Muscle layer of colon (tissue), 2 donors: ENCODE measurements around the gene CACNA1H.
A peak's percentile ranks its signal among the peaks of the same experiment; 100 is the strongest.

Source experiments
- H3K27ac ChIP-seq: one replicate; pipeline ENCODE4 v1.7.0; 2013; ENCODE audit warnings: low read depth, mild to moderate bottlenecking, low read length, moderate library complexity
- H3K27me3 ChIP-seq, 2 donors: one replicate each; pipeline ENCODE4 v1.7.0; 2013; ENCODE audit warnings: low read length in 2 of 2, mild to moderate bottlenecking in 2 of 2; ENCODE audit not compliant: insufficient read depth in 2 of 2, control insufficient read depth in 1 of 2
- H3K36me3 ChIP-seq: one replicate; pipeline ENCODE4 v1.7.0; 2013; ENCODE audit warnings: mild to moderate bottlenecking, low read length; ENCODE audit not compliant: insufficient read depth
- H3K4me1 ChIP-seq: one replicate; pipeline ENCODE4 v1.7.0; 2013; ENCODE audit warnings: mild to moderate bottlenecking, low read length; ENCODE audit not compliant: insufficient read depth
- H3K4me3 ChIP-seq, 2 donors: one replicate each; pipeline ENCODE4 v1.7.0; 2013; ENCODE audit warnings: low read length in 2 of 2, low read depth in 1 of 2, mild to moderate bottlenecking in 1 of 2, moderate library complexity in 1 of 2
- H3K9ac ChIP-seq: one replicate; pipeline ENCODE4 v1.7.0; 2013; ENCODE audit warnings: low read length
- H3K9me3 ChIP-seq: one replicate; pipeline ENCODE4 v1.7.0; 2013; ENCODE audit warnings: mild to moderate bottlenecking, low read length
- donor health status: abdominal sarcoma.
- donor health status: Adenocarcinoma of cecum.

CACNA1H gene

GRCh38 chr16:1144476-1145382 is 8.2 kb upstream of the CACNA1H start:
- no peaks in the 10 kb centered on the region for H3K4me1 ChIP-seq
- H3K27me3 ChIP-seq: no peaks in the 10 kb centered on the region
- no peaks in the 10 kb centered on the region for H3K36me3 ChIP-seq
- no peak overlapping the region for H3K4me3 ChIP-seq
- no peak overlapping the region for H3K9ac ChIP-seq
- no peaks in the 10 kb centered on the region for H3K9me3 ChIP-seq
- H3K27ac ChIP-seq: no peak overlapping the region

- Histone ChIP-seq H3K9ac (no peak overlapping the region), H3K4me1 (no peaks in the 10 kb centered on the region), H3K27ac (no peak overlapping the region), H3K4me3 (no peak overlapping the region), H3K27me3 (no peaks in the 10 kb centered on the region), H3K9me3 (no peaks in the 10 kb centered on the region), H3K36me3 (no peaks in the 10 kb centered on the region)
Measured at GRCh38 chr16:1145383-1146100, 7.4 kb upstream of the CACNA1H start.

GRCh38 chr16:1146409-1146808 is 6.5 kb upstream of the CACNA1H start:
- Histone ChIP-seq H3K9ac (no peak overlapping the region), H3K4me3 (no peak overlapping the region), H3K27ac (no peak overlapping the region), H3K36me3 (no peaks in the 10 kb centered on the region), H3K9me3 (no peaks in the 10 kb centered on the region), H3K4me1 (peaks cover 4% of the 10 kb centered on the region), H3K27me3 (no peaks in the 10 kb centered on the region)

GRCh38 chr16:1147027-1147426 is 5.9 kb upstream of the CACNA1H start:
- H3K4me3 ChIP-seq: no peak overlapping the region
- no peaks in the 10 kb centered on the region for H3K9me3 ChIP-seq
- no peaks in the 10 kb centered on the region for H3K27me3 ChIP-seq
- no peak overlapping the region for H3K9ac ChIP-seq
- H3K27ac ChIP-seq: no peak overlapping the region
- peaks cover 4% of the 10 kb centered on the region for H3K4me1 ChIP-seq
- H3K36me3 ChIP-seq: no peaks in the 10 kb centered on the region

GRCh38 chr16:1149101-1149636 is 3.7 kb upstream of the CACNA1H start:
- Histone ChIP-seq H3K27ac (no peak overlapping the region), H3K4me3 (no peak overlapping the region), H3K9me3 (no peaks in the 10 kb centered on the region), H3K36me3 (no peaks in the 10 kb centered on the region), H3K9ac (no peak overlapping the region), H3K4me1 (peaks cover 4% of the 10 kb centered on the region), H3K27me3 (peaks cover 0 to under 1% of the 10 kb centered on the region in 2 donors)

GRCh38 chr16:1150511-1150982 is 2.4 kb upstream of the CACNA1H start:
- H3K27me3 ChIP-seq: peaks cover 0 to 15% of the 10 kb centered on the region in 2 donors

GRCh38 chr16:1151424-1152122 is 1.3 kb upstream of the CACNA1H start:
- no peaks in the 10 kb centered on the region for H3K36me3 ChIP-seq
- H3K27me3 ChIP-seq: peaks cover 0 to 20% of the 10 kb centered on the region in 2 donors
- H3K9ac ChIP-seq: no peak overlapping the region
- H3K4me1 ChIP-seq: peaks cover 15% of the 10 kb centered on the region
- H3K9me3 ChIP-seq: no peaks in the 10 kb centered on the region
- peak overlapping the region; percentile 60 for H3K27ac ChIP-seq
- H3K4me3 ChIP-seq: no peak overlapping the region

More at GRCh38 chr16:1150511-1150982, 2.4 kb upstream of the CACNA1H start:
- H3K4me1 ChIP-seq: peaks cover 9% of the 10 kb centered on the region
- no peaks in the 10 kb centered on the region for H3K9me3 ChIP-seq
- no peak overlapping the region for H3K9ac ChIP-seq
- no peaks in the 10 kb centered on the region for H3K36me3 ChIP-seq
- peak overlapping the region; percentile 61 for H3K27ac ChIP-seq
- H3K4me3 ChIP-seq: no peak overlapping the region

- Histone ChIP-seq H3K27ac (peak overlapping the region; percentile 60), H3K4me3 (peak overlapping the region in 1 of 2 donors; percentile 13), H3K4me1 (peaks cover 20% of the 10 kb centered on the region), H3K9ac (no peak overlapping the region), H3K27me3 (peaks cover 0 to 24% of the 10 kb centered on the region in 2 donors), H3K36me3 (no peaks in the 10 kb centered on the region), H3K9me3 (no peaks in the 10 kb centered on the region)
Measured at GRCh38 chr16:1152123-1152638, 725 bp upstream of the CACNA1H start.

- Histone ChIP-seq H3K27me3 (peaks cover 0 to 24% of the 10 kb centered on the region in 2 donors), H3K9ac (no peak overlapping the region), H3K27ac (peak overlapping the region; percentile 83), H3K4me3 (peak overlapping the region; percentile 55 to 63), H3K9me3 (no peaks in the 10 kb centered on the region), H3K4me1 (peaks cover 29% of the 10 kb centered on the region), H3K36me3 (no peaks in the 10 kb centered on the region)
Measured at GRCh38 chr16:1153480-1154160, 714 bp downstream of the CACNA1H start.

- peaks cover 0 to 24% of the 10 kb centered on the region in 2 donors for H3K27me3 ChIP-seq
- peak overlapping the region; percentile 55 to 63 for H3K4me3 ChIP-seq
- H3K36me3 ChIP-seq: no peaks in the 10 kb centered on the region
- H3K9ac ChIP-seq: peak overlapping the region; percentile 78
- peak overlapping the region; percentile 83 for H3K27ac ChIP-seq
- peaks cover 35% of the 10 kb centered on the region for H3K4me1 ChIP-seq
- H3K9me3 ChIP-seq: no peaks in the 10 kb centered on the region
Measured at GRCh38 chr16:1154291-1154886, 1.5 kb downstream of the CACNA1H start.
